K562 (cell line): ENCODE data around the gene ROR2. TPM values are rescaled to one million over a fixed set of nuclear protein-coding genes. Genes with fewer than 3 reads are reported as not detected.

Experiments
- ATAC-seq: fragments of 200-7000 bp; cut with Tn5 transposase; 3 replicates; pipeline ENCODE4 v1.9.1; 2020; ENCODE audit warnings: moderate library complexity
- BruUV-seq: library from RNA; stranded (reverse); fragments of 400-500 nt; replicated peaks from 2 replicates; lab custom pipeline; 2021; lab: Mats Ljungman, UMichigan
- CTCF ChIA-PET: fragments of 300-600 bp; formaldehyde crosslinking; extraction: SDS; loops from one replicate; lab custom pipeline; 2021; ENCODE audit warnings: low intra/inter-chr PET ratio; lab: Yijun Ruan, JAX
- POLR2A ChIA-PET: fragments of 300-600, 350-650 bp; sonication (Branson Sonifier 250); formaldehyde crosslinking; extraction: SDS; loops from one replicate; lab custom pipeline; 2021; ENCODE audit warnings: antibody characterized with exemption, inconsistent platforms; lab: Yijun Ruan, JAX
- DNase-seq, 4 experiments: peaks; one replicate each; pipeline versions ENCODE4 v3.0.0 to v3.0.0-alpha.2; 2011 to 2018; ENCODE audit warnings: low spot score in 3 of 4, mixed read lengths in 3 of 4; ENCODE audit errors: extremely low read depth in 1 of 4
- FAIRE-seq: peaks from 2 replicates; lab custom pipeline; 2011; peaks lifted over from hg19 to GRCh38; lab: Jason Lieb, UNC
- H2AFZ ChIP-seq: 2 replicates; pipeline ENCODE4 v1.6.0; 2011; ENCODE audit warnings: low read depth, low read length, control low read depth, inconsistent platforms
- H3K27ac ChIP-seq: fragments of 200-600 bp; 3 replicates; pipeline ENCODE4 v1.8.0; 2011; ENCODE audit warnings: low read depth, mild to moderate bottlenecking, control low read depth, inconsistent platforms, low read length, moderate library complexity, mixed read lengths; ENCODE audit errors: extremely low read depth
- H3K27me3 ChIP-seq, 2 experiments: fragments of 300-600 bp in 1 of 2; 2 replicates in 1 of 2; 3 replicates in 1 of 2; pipeline versions ENCODE4 v1.6.0 to v1.8.0; 2011; ENCODE audit warnings: inconsistent platforms in 2 of 2, low read length in 2 of 2, mild to moderate bottlenecking in 1 of 2, mixed read lengths in 1 of 2, moderate library complexity in 1 of 2; ENCODE audit not compliant: control insufficient read depth in 2 of 2, insufficient read depth in 2 of 2
- H3K36me3 ChIP-seq: fragments of 300-600 bp; 3 replicates; pipeline ENCODE4 v1.8.0; 2011; ENCODE audit warnings: mild to moderate bottlenecking, low read length, inconsistent platforms; ENCODE audit not compliant: control insufficient read depth, insufficient read depth
- H3K4me1 ChIP-seq, 2 experiments: fragments of 200-600 bp in 1 of 2; replicated peaks in 1 of 2; 2 replicates in 1 of 2; 3 replicates in 1 of 2; pipeline versions ENCODE4 v1.5.1 to v1.8.0; 2011; ENCODE audit warnings: inconsistent platforms in 2 of 2, low read length in 2 of 2, mild to moderate bottlenecking in 1 of 2, mixed read lengths in 1 of 2, moderate library complexity in 1 of 2; ENCODE audit not compliant: control insufficient read depth in 2 of 2, insufficient read depth in 2 of 2
- H3K4me2 ChIP-seq: 2 replicates; pipeline ENCODE4 v1.6.1; 2011; ENCODE audit warnings: low read length, control low read depth, inconsistent platforms, mixed read lengths; ENCODE audit not compliant: insufficient read depth
- H3K4me3 ChIP-seq: fragments of 200-600 bp; sonication (generic), shearing (Covaris generic); 2 replicates; pipeline ENCODE4 v1.5.1; 2016; ENCODE audit warnings: control low read depth, inconsistent platforms
- H3K79me2 ChIP-seq: fragments of 200-600 bp; 3 replicates; pipeline ENCODE4 v1.8.0; 2011; ENCODE audit warnings: low read length, inconsistent platforms; ENCODE audit not compliant: control insufficient read depth, insufficient read depth
- H3K9ac ChIP-seq, 2 experiments: 2 replicates each; pipeline versions ENCODE4 v1.6.0 to v1.6.1; 2011; ENCODE audit warnings: low read depth in 2 of 2, low read length in 2 of 2, control low read depth in 1 of 2, inconsistent platforms in 1 of 2, mild to moderate bottlenecking in 1 of 2, mixed read lengths in 1 of 2; ENCODE audit not compliant: insufficient read depth in 1 of 2
- H3K9me1 ChIP-seq: one replicate; pipeline ENCODE4 v1.6.0; 2011; ENCODE audit warnings: inconsistent platforms, mild to moderate bottlenecking, low read length, moderate library complexity; ENCODE audit not compliant: control insufficient read depth, insufficient read depth
- H3K9me3 ChIP-seq: replicated peaks from 2 replicates; pipeline ENCODE4 v1.5.1; 2011; ENCODE audit warnings: low read depth, low read length, inconsistent platforms; ENCODE audit not compliant: control insufficient read depth, insufficient read depth
- H4K20me1 ChIP-seq: replicated peaks from 2 replicates; pipeline ENCODE4 v1.6.1; 2011; ENCODE audit warnings: low read length, inconsistent platforms, mixed read lengths; ENCODE audit not compliant: control insufficient read depth, insufficient read depth
- CEBPG ChIP-seq, 3 experiments: fragments of 200-800 bp in 1 of 3; sonication (Bioruptor generic) in 1 of 3; sonication (generic) in 1 of 3; formaldehyde crosslinking in 1 of 3; IDR thresholded peaks in 2 of 3; conservative IDR thresholded peaks in 1 of 3; 2 replicates each; pipeline versions ENCODE4 v1.6.1 to v1.8.0; 2016 to 2022; ENCODE audit warnings: missing compliant biosample characterization in 2 of 3, missing genetic modification characterization in 2 of 3, mild to moderate bottlenecking in 1 of 3, missing genetic modification reagents in 1 of 3
- EGR1 ChIP-seq: fragments of 450-650 bp; conservative IDR thresholded peaks from 2 replicates; pipeline ENCODE4 v1.6.1; 2017; ENCODE audit warnings: mild to moderate bottlenecking
- EP300 ChIP-seq: IDR thresholded peaks from 2 replicates; pipeline ENCODE4 v1.6.1; 2012; ENCODE audit warnings: low read length, improper control_type of control experiment
- EZH2 ChIP-seq: IDR thresholded peaks from 2 replicates; pipeline ENCODE4 v1.6.1; 2012; ENCODE audit warnings: low read depth, mild to moderate bottlenecking, inconsistent platforms, low read length, borderline replicate concordance
- FIP1L1 ChIP-seq: fragments of 200-400 bp; formaldehyde crosslinking; IDR thresholded peaks from 2 replicates; pipeline ENCODE4 v1.6.1; 2018; ENCODE audit warnings: mild to moderate bottlenecking, low read depth, low read length; ENCODE audit not compliant: poor library complexity, severe bottlenecking
- ILK ChIP-seq: fragments of 450-650 bp; IDR thresholded peaks from 2 replicates; pipeline ENCODE4 v1.6.1; 2016; ENCODE audit warnings: missing genetic modification characterization, low read depth, mild to moderate bottlenecking, missing compliant biosample characterization, moderate library complexity, borderline replicate concordance
- JUND ChIP-seq, 2 experiments: IDR thresholded peaks; 2 replicates in 1 of 2; 3 replicates in 1 of 2; pipeline ENCODE4 v1.6.1; 2011; ENCODE audit warnings: borderline replicate concordance in 2 of 2, low read depth in 2 of 2, low read length in 2 of 2, improper control_type of control experiment in 1 of 2, missing biosample characterization in 1 of 2, missing genetic modification characterization in 1 of 2, missing genetic modification reagents in 1 of 2
- KDM2B ChIP-seq: fragments of 250-450 bp; sonication (Bioruptor Pico); IDR thresholded peaks from 2 replicates; pipeline ENCODE4 v1.8.0; 2021; ENCODE audit warnings: mild to moderate bottlenecking, moderate library complexity
- MTA1 ChIP-seq: fragments of 450-650 bp; IDR thresholded peaks from 2 replicates; pipeline ENCODE4 v1.6.1; 2017; ENCODE audit warnings: borderline replicate concordance
- PKNOX1 ChIP-seq: fragments of 450-650 bp; IDR thresholded peaks from 2 replicates; pipeline ENCODE4 v1.6.1; 2016
- SMARCE1 ChIP-seq: fragments of 450-650 bp; IDR thresholded peaks from 2 replicates; pipeline ENCODE4 v1.7.1; 2016; ENCODE audit warnings: mild to moderate bottlenecking
- TCF7L2 ChIP-seq: fragments of 150-350 bp; IDR thresholded peaks from 2 replicates; pipeline ENCODE4 v1.6.1; 2016; ENCODE audit warnings: low read depth, mild to moderate bottlenecking, low read length, moderate library complexity
- TEAD2 ChIP-seq: fragments of 450-650 bp; IDR thresholded peaks from 2 replicates; pipeline ENCODE4 v1.6.1; 2016; ENCODE audit warnings: missing genetic modification characterization, control low read depth, missing compliant biosample characterization
- TEAD4 ChIP-seq, 2 experiments: sonication (generic) in 1 of 2; formaldehyde crosslinking in 1 of 2; IDR thresholded peaks; 2 replicates each; pipeline versions ENCODE4 v1.6.1 to v1.8.0; 2012 to 2022; ENCODE audit warnings: borderline replicate concordance in 1 of 2, inconsistent platforms in 1 of 2, low read length in 1 of 2, mild to moderate bottlenecking in 1 of 2, missing genetic modification reagents in 1 of 2
- ZBTB9 ChIP-seq: fragments of 450-650 bp; formaldehyde crosslinking; IDR thresholded peaks from 2 replicates; pipeline ENCODE4 v1.4.0; 2020; ENCODE audit warnings: mild to moderate bottlenecking, moderate library complexity
- ZNF140 ChIP-seq: fragments of 250-450 bp; sonication (Bioruptor Pico); IDR thresholded peaks from 2 replicates; pipeline ENCODE4 v1.8.0; 2021; ENCODE audit warnings: moderate library complexity, mild to moderate bottlenecking, inconsistent platforms
- ZNF143 ChIP-seq: sonication (generic); formaldehyde crosslinking; IDR thresholded peaks from 2 replicates; pipeline ENCODE4 v1.9.0; 2022; ENCODE audit warnings: mild to moderate bottlenecking, missing genetic modification reagents
- ZNF354B ChIP-seq: fragments of 250-450 bp; sonication (Bioruptor Pico); IDR thresholded peaks from 2 replicates; pipeline ENCODE4 v1.4.0; 2020
- ZNF655 ChIP-seq: fragments of 250-450 bp; sonication (Bioruptor Pico); IDR thresholded peaks from 2 replicates; pipeline ENCODE4 v1.5.0; 2021
- WGBS: fragments of 100-300 bp; shearing (Covaris generic); methylation state at CpG from one replicate; pipeline ENCODE4 v1.1.6; 2016; ENCODE audit warnings: low coverage, mixed read lengths; ENCODE audit not compliant: insufficient coverage; ENCODE audit errors: missing lambda C conversion rate; 5-methylcytosine and 5-hydroxymethylcytosine counted together
- in situ Hi-C: fragments of 300-500 bp; cut with MboI; formaldehyde crosslinking; loops from 4 replicates; pipeline ENCODE4 v1.15.0; 2018; ENCODE audit warnings: inconsistent platforms, mixed read lengths
- intact Hi-C: fragments of 100-400 bp; cut with micrococcal nuclease; formaldehyde crosslinking; loops from 2 replicates; pipeline ENCODE4 v1.14.2; 2022
- polyA plus RNA-seq, 8 experiments: library from polyadenylated mRNA; depleted of rRNA in 4 of 8; stranded (reverse) in 5 of 8; unstranded in 3 of 8; fragments of >200 nt; fragmentation: Nextera tagmentation in 2 of 8; fragmentation: Illumina TruSeq in 1 of 8; extraction: Ambion mirVana in 2 of 8; extraction: Trizol in 1 of 8; gene quantifications; 2 replicates each; pipeline versions ENCODE4 v1.2.1 to v1.2.3, GENCODE V29; 2011 to 2014; ENCODE audit warnings: inconsistent platforms in 1 of 8, missing spikeins in 1 of 8
- total RNA-seq, 7 experiments: library from RNA; depleted of rRNA in 6 of 7; stranded (reverse); fragments of >200 nt in 6 of 7; fragmentation: Illumina TruSeq in 2 of 7; extraction: Trizol in 2 of 7; gene quantifications; 2 replicates each; pipeline versions ENCODE4 v1.2.1 to v1.2.3, GENCODE V29; 2011 to 2021; ENCODE audit warnings: low replicate concordance in 1 of 7

The ROR2 gene
- total and polyA plus RNA-seq, 9 of the 15 experiments (the other 6 are each of a cell fraction or from before 2014, with no cell fraction given) = 5.6 to 33.8 (median 15.3) TPM

- intact Hi-C loops = no loop called here
- no peak for FAIRE-seq
- no peaks in the 10 kb centered on the region for H3K9me1 ChIP-seq
- no peak for TF ChIP-seq PKNOX1
- peak; percentile 57; the same call in 1 of the 2 replicates for TF ChIP-seq TEAD4 (IDR thresholded peaks at IDR 0.05; ENCODE audit: low read length)
- no peak for TF ChIP-seq TEAD4 (CRISPR knock-in tag; IDR thresholded peaks at IDR 0.05; ENCODE audit: borderline replicate concordance)
- TF ChIP-seq KDM2B (CRISPR knock-in tag) = no peak
- no peak for TF ChIP-seq FIP1L1
- no peak for TF ChIP-seq ZBTB9 (CRISPR knock-in tag)
- TF ChIP-seq TEAD2 = no peak
- no peak for TF ChIP-seq ZNF655 (CRISPR knock-in tag)
- TF ChIP-seq CEBPG (CRISPR knock-in tag; IDR thresholded peaks at IDR 0.05) = no peak
- no peak for TF ChIP-seq CEBPG (tag; conservative IDR thresholded peaks at IDR 0.05 in 1 of 2, IDR thresholded peaks at IDR 0.05 in 1 of 2)
- 0 out of 2 replicates have a peak, but pooled peaks have one; percentile 3 for TF ChIP-seq EP300
- TF ChIP-seq ILK (tag) = no peak
- TF ChIP-seq ZNF140 (CRISPR knock-in tag) = no peak
- TF ChIP-seq ZNF354B = no peak
- TF ChIP-seq MTA1 = peak; percentile 17; the same call in 1 of the 2 replicates
- TF ChIP-seq ZNF143 = no peak
- peak; percentile 95 for TF ChIP-seq EGR1
- no peak for TF ChIP-seq JUND (IDR thresholded peaks at IDR 0.05; ENCODE audit: borderline replicate concordance, low read depth, low read length)
- no peak for TF ChIP-seq JUND (tag; IDR thresholded peaks at IDR 0.05; ENCODE audit: borderline replicate concordance, low read depth, low read length)
- TF ChIP-seq SMARCE1 = peak; percentile 42; the same call in 1 of the 2 replicates
- TF ChIP-seq TCF7L2 = no peak
- no peak for TF ChIP-seq EZH2
Observed at GRCh38 chr9:91879231-91879630, 70.8 kb downstream of the ROR2 start.

More at GRCh38 chr9:91879231-91879630, 70.8 kb downstream of the ROR2 start:
- Histone ChIP-seq H3K27me3 (no peaks in the 10 kb centered on the region), H3K36me3 (peaks cover 47% of the 10 kb centered on the region; the same call in 2 of the 3 replicates), H2AFZ (no peak overlapping the region), H3K79me2 (peaks cover 34% of the 10 kb centered on the region), H3K4me3 (no peak overlapping the region), H4K20me1 (no peaks in the 10 kb centered on the region), H3K27ac (peak overlapping the region; percentile 17; the same call in 1 of the 3 replicates), H3K4me2 (peak overlapping the region; percentile 13), H3K9me3 (no peaks in the 10 kb centered on the region), H3K9ac (no peak overlapping the region), H3K4me1 (peaks cover 16 to 34% of the 10 kb centered on the region in 2 experiments)
- CTCF ChIA-PET = interaction anchor here (0.7 kb wide), 1 partner anchor 127 kb away, joined by 3 read pairs; no protein-coding TSS in a partner anchor
- in situ Hi-C loops = no loop called here
- no peak for DNase-seq
- POLR2A ChIA-PET = interaction anchor here (1.0 kb wide), 1 partner anchor 13 kb away, joined by 4 read pairs; no protein-coding TSS in a partner anchor
- ATAC-seq = no peak
- no TSS peak for BruUV-seq
- 73% methylated on average over 1 of the region's 1 CpG for WGBS
